Measurements from ENCODE around the gene IL1RAPL1. TPM values are rescaled to one million over a fixed set of nuclear protein-coding genes. Genes with fewer than 3 reads are reported as not detected.

IL1RAPL1 gene
- polyA plus RNA-seq, 2 of the 4 experiments (the other 2 are of a cell fraction), result not detected

- ATAC-seq (no peak), DNase-seq (ENCODE audit: low read depth in 1 of 2, low spot score in 1 of 2) (no peak), FAIRE-seq (no peak)
- no peak for TF ChIP-seq ZC3H11A (IDR thresholded peaks at IDR 0.05)
- no peak for TF ChIP-seq ZFP36 (IDR thresholded peaks at IDR 0.05; ENCODE audit: borderline replicate concordance, partially characterized antibody)
- no peak for TF ChIP-seq CBX2 (IDR thresholded peaks at IDR 0.05; ENCODE audit: borderline replicate concordance, low read depth)
- no peak for TF ChIP-seq FOSB (CRISPR knock-in tag; IDR thresholded peaks at IDR 0.05)
- no peak for TF ChIP-seq CEBPB (IDR thresholded peaks at IDR 0.05)
- no peak for TF ChIP-seq HEYL (CRISPR knock-in tag; IDR thresholded peaks at IDR 0.05)
- no peak overlapping the region for H3K4me2 ChIP-seq
- no peak overlapping the region for H3K27ac ChIP-seq
- no peaks in the 10 kb centered on the region for H3K4me1 ChIP-seq
- ChIA-PET POLR2A (no interaction called here), CTCF (no interaction called here)
- no peaks in the 10 kb centered on the region for H3K9me3 ChIP-seq
- H3K4me3 ChIP-seq, result no peak overlapping the region
Measured at GRCh38 chrX:29269390-29269789, 682.1 kb downstream of the IL1RAPL1 start.

GRCh38 chrX:29274517-29274916 is 687.3 kb downstream of the IL1RAPL1 start:
- H3K9me3 ChIP-seq, result no peaks in the 10 kb centered on the region
- POLR2A ChIA-PET, result no interaction called here
- DNase-seq (ENCODE audit: low read depth in 1 of 2, low spot score in 1 of 2), result no peak
- no peak overlapping the region for H3K4me3 ChIP-seq
- CTCF ChIA-PET, result no interaction called here
- TF ChIP-seq ESRRA (IDR thresholded peaks at IDR 0.05; ENCODE audit: borderline replicate concordance, low read length) (no peak), CTCF (IDR thresholded peaks at IDR 0.05) (no peak), BHLHE40 (IDR thresholded peaks at IDR 0.05; ENCODE audit: low read depth, low read length) (no peak), RAD21 (conservative IDR thresholded peaks at IDR 0.05 in 1 of 2, IDR thresholded peaks at IDR 0.05 in 1 of 2) (no peak), CBX2 (IDR thresholded peaks at IDR 0.05; ENCODE audit: borderline replicate concordance, low read depth) (no peak), GATA3 (IDR thresholded peaks at IDR 0.05; ENCODE audit: borderline replicate concordance) (no peak), NPAS2 (CRISPR knock-in tag; IDR thresholded peaks at IDR 0.05; ENCODE audit: borderline replicate concordance) (no peak), RNF2 (IDR thresholded peaks at IDR 0.05; ENCODE audit: borderline replicate concordance, low read depth) (no peak), POLR2A (IDR thresholded peaks at IDR 0.05; ENCODE audit: low read length) (no peak), JUN (IDR thresholded peaks at IDR 0.05) (no peak), ZFP36 (IDR thresholded peaks at IDR 0.05; ENCODE audit: borderline replicate concordance, partially characterized antibody) (no peak), HOXB5 (CRISPR knock-in tag; IDR thresholded peaks at IDR 0.05) (no peak), ZSCAN20 (CRISPR knock-in tag; IDR thresholded peaks at IDR 0.05) (no peak), CHD2 (IDR thresholded peaks at IDR 0.05; ENCODE audit: low read length, partially characterized antibody) (no peak), NFE2L2 (conservative IDR thresholded peaks at IDR 0.05; ENCODE audit: low read length) (no peak)
- H3K27ac ChIP-seq, result no peak overlapping the region
- 15% methylated on average over 3 of the region's 3 CpGs for WGBS (ENCODE audit: missing lambda C conversion rate)
- H3K4me1 ChIP-seq, result no peaks in the 10 kb centered on the region
- no peak overlapping the region for H3K4me2 ChIP-seq
- ATAC-seq, result no peak
- no peak for FAIRE-seq

- Histone ChIP-seq H3K4me2 (no peak overlapping the region), H3K27ac (no peak overlapping the region), H3K4me1 (no peaks in the 10 kb centered on the region), H3K9me3 (no peaks in the 10 kb centered on the region), H3K4me3 (no peak overlapping the region)
- CTCF ChIA-PET, result no interaction called here
- no peak for TF ChIP-seq CBX8 (IDR thresholded peaks at IDR 0.05)
- no peak for TF ChIP-seq ZC3H11A (IDR thresholded peaks at IDR 0.05)
- no peak for TF ChIP-seq E2F6 (IDR thresholded peaks at IDR 0.05; ENCODE audit: borderline replicate concordance, low read depth)
- no peak for TF ChIP-seq ELK1 (IDR thresholded peaks at IDR 0.05; ENCODE audit: low read depth, low read length)
- no peak for TF ChIP-seq FOSL2 (IDR thresholded peaks at IDR 0.05)
- TF ChIP-seq FOSL2 (CRISPR knock-in tag; IDR thresholded peaks at IDR 0.05), result no peak
- no peak for TF ChIP-seq NR3C1 (IDR thresholded peaks at IDR 0.05)
- TF ChIP-seq NPAS2 (CRISPR knock-in tag; IDR thresholded peaks at IDR 0.05; ENCODE audit: borderline replicate concordance), result no peak
- TF ChIP-seq HOXB5 (CRISPR knock-in tag; IDR thresholded peaks at IDR 0.05), result no peak
- no peak for TF ChIP-seq EHF (CRISPR knock-in tag; IDR thresholded peaks at IDR 0.05)
- no peak for TF ChIP-seq FOSB (CRISPR knock-in tag; IDR thresholded peaks at IDR 0.05)
- no peak for TF ChIP-seq PHF8 (IDR thresholded peaks at IDR 0.05; ENCODE audit: borderline replicate concordance, low read depth)
- TF ChIP-seq TP53 (CRISPR knock-in tag; IDR thresholded peaks at IDR 0.05), result no peak
- FAIRE-seq (no peak), ATAC-seq (no peak), DNase-seq (ENCODE audit: low read depth in 1 of 2, low spot score in 1 of 2) (no peak)
- POLR2A ChIA-PET, result no interaction called here
Measured at GRCh38 chrX:29275928-29276327, 688.7 kb downstream of the IL1RAPL1 start.
